GM12892 (cell line): Measurements from ENCODE around the gene NUCB2.

Experiments used
- DNase-seq: peaks from one replicate; pipeline ENCODE4 v3.0.0; 2011; ENCODE audit not compliant: insufficient read length
- FAIRE-seq: peaks from 2 replicates; lab custom pipeline; 2011; peaks lifted over from hg19 to GRCh38; lab: Jason Lieb, UNC
- POLR2A ChIP-seq: IDR thresholded peaks from 2 replicates; pipeline ENCODE4 v1.6.1; 2011; ENCODE audit warnings: low read depth, low read length, control low read depth
- POLR2AphosphoS5 ChIP-seq: IDR thresholded peaks from 2 replicates; pipeline ENCODE4 v1.6.1; 2011; ENCODE audit warnings: low read depth, low read length, control low read depth
- TAF1 ChIP-seq: IDR thresholded peaks from 2 replicates; pipeline ENCODE4 v1.6.1; 2011; ENCODE audit warnings: low read depth, mild to moderate bottlenecking, control low read depth, low read length, borderline replicate concordance

The NUCB2 gene

GRCh38 chr11:17375547-17375946 is 99.0 kb downstream of the NUCB2 start:
- FAIRE-seq = no peak
- no peak for DNase-seq
- TF ChIP-seq POLR2A = no peak
- TF ChIP-seq TAF1 = no peak
- no peak for TF ChIP-seq POLR2AphosphoS5

- FAIRE-seq (no peak), DNase-seq (no peak)
- TF ChIP-seq TAF1 = no peak
- TF ChIP-seq POLR2AphosphoS5 = no peak
- no peak for TF ChIP-seq POLR2A
Observed at GRCh38 chr11:17376493-17376892, 100.0 kb downstream of the NUCB2 start.

- DNase-seq (no peak), FAIRE-seq (no peak)
- TF ChIP-seq POLR2AphosphoS5 = no peak
- TF ChIP-seq TAF1 = no peak
- TF ChIP-seq POLR2A = no peak
Observed at GRCh38 chr11:17378655-17379054, 102.1 kb downstream of the NUCB2 start.

GRCh38 chr11:17379383-17380180 is 103.0 kb downstream of the NUCB2 start:
- DNase-seq (no peak), FAIRE-seq (no peak)
- no peak for TF ChIP-seq TAF1
- no peak for TF ChIP-seq POLR2A
- no peak for TF ChIP-seq POLR2AphosphoS5

- DNase-seq (no peak), FAIRE-seq (no peak)
- TF ChIP-seq POLR2AphosphoS5 (no peak), POLR2A (no peak), TAF1 (no peak)
Observed at GRCh38 chr11:17381156-17381555, 104.6 kb downstream of the NUCB2 start.
